ENCODE measurements around the gene RFX1. TPM values are rescaled to one million over a fixed set of nuclear protein-coding genes. Genes with fewer than 3 reads are reported as not detected.

Gene RFX1
- total and polyA plus RNA-seq, 2 experiments from 2014 or later, result 2.2 to 2.4 TPM

DNA sequence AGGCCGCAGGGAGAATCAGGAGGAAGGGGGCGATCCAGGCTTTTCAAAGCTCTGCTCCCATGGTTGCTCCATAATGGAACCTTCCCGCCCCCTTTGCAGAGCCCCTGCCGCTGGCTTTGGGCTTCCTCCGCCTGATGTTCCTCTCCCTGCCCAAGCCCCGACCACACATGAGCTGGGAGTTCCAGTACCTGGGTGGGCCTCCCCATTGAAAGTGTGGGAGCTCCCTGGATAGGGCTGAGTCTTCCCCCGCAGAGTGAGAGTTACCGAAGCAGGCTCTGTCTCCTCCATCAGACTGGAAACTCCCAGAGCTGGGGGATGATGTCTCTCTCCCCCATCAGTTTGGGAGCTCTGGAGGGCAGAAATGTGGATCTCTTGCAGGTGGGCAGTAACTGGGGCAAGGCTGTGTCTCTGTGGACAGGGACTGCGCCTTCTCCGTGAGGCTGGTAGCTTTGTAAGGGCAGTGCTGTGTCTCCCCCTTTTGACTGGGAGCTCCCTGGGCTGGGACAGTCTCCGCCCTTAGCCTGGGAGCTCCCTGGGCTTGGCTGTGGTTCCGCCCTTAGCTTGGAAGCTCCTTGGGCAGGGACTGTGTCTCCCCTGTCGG lies 53.1 kb downstream of the RFX1 start:
- Histone ChIP-seq H3K36me3 (replicated peaks; ENCODE audit: insufficient read depth, low read depth) (no peaks in the 10 kb centered on the region), H3K4me3 (peak overlapping the region; percentile 37), H3K4me1 (ENCODE audit: insufficient read depth) (peaks cover 5% of the 10 kb centered on the region), H2AFZ (no peak overlapping the region), H3K9me3 (ENCODE audit: low read depth) (no peaks in the 10 kb centered on the region), H3K27ac (peak overlapping the region; percentile 52), H3K9me2 (replicated peaks; ENCODE audit: insufficient read depth) (no peaks in the 10 kb centered on the region), H3K27me3 (no peaks in the 10 kb centered on the region), H3K79me2 (peaks cover 23% of the 10 kb centered on the region), H3K4me2 (peak overlapping the region; percentile 85), H4K20me1 (ENCODE audit: insufficient read depth, poor library complexity, severe bottlenecking) (no peaks in the 10 kb centered on the region)
- WGBS (ENCODE audit: low lambda C conversion rate, missing lambda C conversion rate), result 17% methylated on average over 11 of the region's 13 CpGs
- peak; percentile 59 for DNase-seq (ENCODE audit: low spot score)
- TF ChIP-seq, protein P1, sequence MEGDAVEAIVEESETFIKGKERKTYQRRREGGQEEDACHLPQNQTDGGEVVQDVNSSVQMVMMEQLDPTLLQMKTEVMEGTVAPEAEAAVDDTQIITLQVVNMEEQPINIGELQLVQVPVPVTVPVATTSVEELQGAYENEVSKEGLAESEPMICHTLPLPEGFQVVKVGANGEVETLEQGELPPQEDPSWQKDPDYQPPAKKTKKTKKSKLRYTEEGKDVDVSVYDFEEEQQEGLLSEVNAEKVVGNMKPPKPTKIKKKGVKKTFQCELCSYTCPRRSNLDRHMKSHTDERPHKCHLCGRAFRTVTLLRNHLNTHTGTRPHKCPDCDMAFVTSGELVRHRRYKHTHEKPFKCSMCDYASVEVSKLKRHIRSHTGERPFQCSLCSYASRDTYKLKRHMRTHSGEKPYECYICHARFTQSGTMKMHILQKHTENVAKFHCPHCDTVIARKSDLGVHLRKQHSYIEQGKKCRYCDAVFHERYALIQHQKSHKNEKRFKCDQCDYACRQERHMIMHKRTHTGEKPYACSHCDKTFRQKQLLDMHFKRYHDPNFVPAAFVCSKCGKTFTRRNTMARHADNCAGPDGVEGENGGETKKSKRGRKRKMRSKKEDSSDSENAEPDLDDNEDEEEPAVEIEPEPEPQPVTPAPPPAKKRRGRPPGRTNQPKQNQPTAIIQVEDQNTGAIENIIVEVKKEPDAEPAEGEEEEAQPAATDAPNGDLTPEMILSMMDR (IDR thresholded peaks at IDR 0.05; ENCODE audit: poor library complexity), result no peak
- no peak for TF ChIP-seq EZH2phosphoT487 (IDR thresholded peaks at IDR 0.05; ENCODE audit: low read depth, severe bottlenecking, unreplicated experiment)
- TF ChIP-seq EZH2 (IDR thresholded peaks at IDR 0.05; ENCODE audit: borderline replicate concordance), result no peak

DNA sequence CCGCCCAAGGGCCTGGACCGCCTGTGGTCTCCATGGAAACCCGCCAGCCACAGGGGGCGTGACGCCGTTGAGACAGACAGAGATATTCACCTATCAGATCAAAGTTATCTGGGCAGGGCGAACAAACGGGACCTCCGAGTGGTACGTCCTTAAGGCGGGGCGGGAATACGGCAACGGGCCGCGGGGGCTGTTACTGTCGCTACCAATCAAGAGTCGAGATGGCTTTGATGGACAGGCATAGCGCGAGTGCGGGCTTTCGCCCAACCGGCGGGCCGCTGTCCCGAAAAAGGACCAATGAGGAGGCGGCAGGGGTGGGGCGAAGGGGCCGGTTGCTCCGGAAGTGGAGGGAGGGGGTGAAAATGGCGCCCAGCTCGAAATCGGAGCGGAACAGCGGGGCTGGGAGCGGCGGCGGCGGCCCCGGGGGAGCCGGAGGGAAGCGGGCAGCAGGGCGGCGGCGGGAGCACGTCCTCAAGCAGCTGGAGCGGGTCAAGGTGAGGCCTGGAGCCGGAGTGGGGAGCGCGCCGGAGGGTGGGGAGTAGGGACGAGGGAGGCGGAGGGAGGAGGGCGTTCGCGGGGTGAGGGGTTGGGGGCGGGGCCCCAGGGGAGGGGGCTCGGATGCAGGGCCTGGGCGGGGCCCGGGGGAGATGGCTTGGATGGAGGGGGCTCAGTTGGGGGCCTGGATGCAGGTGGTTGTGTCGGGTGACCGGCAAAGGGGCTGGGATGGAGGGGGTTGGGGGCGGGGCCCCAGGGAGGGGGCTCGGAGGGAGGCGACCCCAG lies 53.8 kb downstream of the RFX1 start, which contains the start of gene DCAF15:
Gene DCAF15, plus strand, starts transcription at position 356 of the 777 bp plus-strand sequence. Its CDS starts 4 bp downstream, at position 360.
- Histone ChIP-seq H3K36me3 (replicated peaks; ENCODE audit: insufficient read depth, low read depth) (no peaks in the 10 kb centered on the region), H4K20me1 (ENCODE audit: insufficient read depth, poor library complexity, severe bottlenecking) (no peaks in the 10 kb centered on the region), H3K79me2 (peaks cover 23% of the 10 kb centered on the region), H3K9me2 (replicated peaks; ENCODE audit: insufficient read depth) (no peaks in the 10 kb centered on the region), H2AFZ (no peak within 1 kb of the TSS), H3K4me2 (peak within 1 kb of the TSS; percentile 85), H3K4me1 (ENCODE audit: insufficient read depth) (peaks cover 5% of the 10 kb centered on the region), H3K27ac (peak within 1 kb of the TSS; percentile 75), H3K4me3 (peak within 1 kb of the TSS; percentile 37), H3K9me3 (ENCODE audit: low read depth) (no peaks in the 10 kb centered on the region), H3K27me3 (no peaks in the 10 kb centered on the region)
- peak; percentile 100 for DNase-seq (ENCODE audit: low spot score)
- TF ChIP-seq EZH2phosphoT487 (IDR thresholded peaks at IDR 0.05; ENCODE audit: low read depth, severe bottlenecking, unreplicated experiment), result no peak
- under 1% methylated on average over 27 of the region's 65 CpGs for WGBS (ENCODE audit: low lambda C conversion rate, missing lambda C conversion rate)

DNA sequence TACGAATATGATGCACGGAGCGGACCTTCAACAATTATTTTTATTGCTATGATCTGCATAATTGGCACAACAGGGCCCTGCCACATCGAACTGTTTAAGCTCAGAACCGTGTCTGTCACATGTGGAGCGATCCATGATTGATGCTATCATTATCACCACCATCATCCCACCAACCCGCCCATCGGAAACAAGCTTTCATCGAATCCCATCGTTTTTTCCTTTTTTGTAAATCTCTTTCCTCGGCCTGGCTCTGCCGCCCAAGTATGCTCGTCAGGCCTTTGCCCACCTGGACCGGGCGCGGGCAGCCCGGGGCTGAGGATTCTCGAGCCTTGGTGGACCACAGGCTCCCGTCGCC lies 54.3 kb downstream of the RFX1 start:
- Histone ChIP-seq H3K36me3 (replicated peaks; ENCODE audit: insufficient read depth, low read depth) (no peaks in the 10 kb centered on the region), H2AFZ (no peak overlapping the region), H3K4me3 (no peak overlapping the region), H4K20me1 (ENCODE audit: insufficient read depth, poor library complexity, severe bottlenecking) (no peaks in the 10 kb centered on the region), H3K27ac (no peak overlapping the region), H3K27me3 (no peaks in the 10 kb centered on the region), H3K79me2 (peaks cover 23% of the 10 kb centered on the region), H3K9me3 (ENCODE audit: low read depth) (no peaks in the 10 kb centered on the region), H3K9me2 (replicated peaks; ENCODE audit: insufficient read depth) (no peaks in the 10 kb centered on the region), H3K4me1 (ENCODE audit: insufficient read depth) (peaks cover 5% of the 10 kb centered on the region), H3K4me2 (peak overlapping the region; percentile 70)
- peak; percentile 7 for DNase-seq (ENCODE audit: low spot score)
- TF ChIP-seq, protein P1 (IDR thresholded peaks at IDR 0.05; ENCODE audit: poor library complexity), result no peak
- TF ChIP-seq EZH2 (IDR thresholded peaks at IDR 0.05; ENCODE audit: borderline replicate concordance) (no peak), EZH2phosphoT487 (IDR thresholded peaks at IDR 0.05; ENCODE audit: low read depth, severe bottlenecking, unreplicated experiment) (no peak)
- WGBS (ENCODE audit: low lambda C conversion rate, missing lambda C conversion rate), result 19% methylated on average over 20 of the region's 20 CpGs

DNA sequence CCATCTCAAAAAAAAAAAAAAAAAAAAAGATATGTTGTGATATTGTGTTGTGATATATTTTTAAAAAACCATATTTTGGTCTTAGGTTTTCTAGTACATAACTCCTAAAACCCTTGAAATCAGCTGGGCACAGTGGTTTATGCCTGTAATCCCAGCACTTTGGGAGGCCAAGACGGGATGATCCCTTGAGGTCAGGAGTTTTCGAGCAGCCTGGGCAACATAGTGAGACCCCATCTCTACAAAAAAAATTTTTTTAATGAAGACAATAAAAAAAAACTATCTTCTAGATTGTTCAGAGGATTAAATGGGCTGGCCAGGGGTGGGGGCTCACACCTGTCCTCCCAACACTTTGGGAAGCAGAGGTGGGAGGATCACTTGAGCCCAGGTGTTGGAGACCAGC lies 55.1 kb downstream of the RFX1 start:
- Histone ChIP-seq H3K4me1 (ENCODE audit: insufficient read depth) (peaks cover 5% of the 10 kb centered on the region), H4K20me1 (ENCODE audit: insufficient read depth, poor library complexity, severe bottlenecking) (no peaks in the 10 kb centered on the region), H3K79me2 (peaks cover 23% of the 10 kb centered on the region), H3K4me2 (no peak overlapping the region), H2AFZ (no peak overlapping the region), H3K27me3 (no peaks in the 10 kb centered on the region), H3K9me3 (ENCODE audit: low read depth) (no peaks in the 10 kb centered on the region), H3K36me3 (replicated peaks; ENCODE audit: insufficient read depth, low read depth) (no peaks in the 10 kb centered on the region), H3K9me2 (replicated peaks; ENCODE audit: insufficient read depth) (no peaks in the 10 kb centered on the region), H3K4me3 (no peak overlapping the region), H3K27ac (no peak overlapping the region)
- no peak for TF ChIP-seq EZH2phosphoT487 (IDR thresholded peaks at IDR 0.05; ENCODE audit: low read depth, severe bottlenecking, unreplicated experiment)
- no peak for TF ChIP-seq EZH2 (IDR thresholded peaks at IDR 0.05; ENCODE audit: borderline replicate concordance)
- TF ChIP-seq, protein P1 (IDR thresholded peaks at IDR 0.05; ENCODE audit: poor library complexity), result no peak
- no peak for DNase-seq (ENCODE audit: low spot score)
- WGBS (ENCODE audit: low lambda C conversion rate, missing lambda C conversion rate), result 90% methylated on average over 2 of the region's 2 CpGs

All from hepatocyte (in vitro differentiated cells).